Calu3 (cell line): Measurements from ENCODE around the gene CAMSAP3. TPM values are rescaled to one million over a fixed set of nuclear protein-coding genes. Genes with fewer than 3 reads are reported as not detected.

Experiments
- BruUV-seq: library from RNA; stranded (reverse); fragments of 400-500 nt; replicated peaks from 2 replicates; lab custom pipeline; 2021; lab: Mats Ljungman, UMichigan
- CTCF ChIA-PET: fragments of 300-600 bp; sonication (Branson Sonifier 250); formaldehyde crosslinking; loops from one replicate; lab custom pipeline; 2022; ENCODE audit warnings: antibody characterized with exemption; lab: Charles Lee
- DNase-seq: peaks from one replicate; pipeline ENCODE4 v3.0.0; 2022
- H3K27ac Mint-ChIP-seq: one replicate; pipeline ENCODE4 v1.8.0; 2022; ENCODE audit warnings: mixed read lengths; ENCODE audit not compliant: unreplicated experiment
- H3K27me3 Mint-ChIP-seq: one replicate; pipeline ENCODE4 v1.8.0; 2022; ENCODE audit warnings: mixed read lengths; ENCODE audit not compliant: unreplicated experiment
- H3K36me3 Mint-ChIP-seq: one replicate; pipeline ENCODE4 v1.8.0; 2022; ENCODE audit warnings: mild to moderate bottlenecking, moderate library complexity, mixed read lengths; ENCODE audit not compliant: insufficient read depth, unreplicated experiment
- H3K4me1 Mint-ChIP-seq: one replicate; pipeline ENCODE4 v1.8.0; 2022; ENCODE audit warnings: mild to moderate bottlenecking, low read depth, mixed read lengths; ENCODE audit not compliant: unreplicated experiment
- H3K4me3 Mint-ChIP-seq: one replicate; pipeline ENCODE4 v1.8.0; 2022; ENCODE audit warnings: mild to moderate bottlenecking, low read depth, moderate library complexity, mixed read lengths; ENCODE audit not compliant: unreplicated experiment
- H3K9me3 Mint-ChIP-seq: one replicate; pipeline ENCODE4 v1.8.0; 2022; ENCODE audit warnings: low read depth, mixed read lengths; ENCODE audit not compliant: unreplicated experiment
- CTCF ChIP-seq: fragments of 200-600 bp; IDR thresholded peaks from one replicate; pipeline ENCODE4 v1.8.0; 2022; ENCODE audit warnings: antibody characterized with exemption; ENCODE audit not compliant: unreplicated experiment
- intact Hi-C: fragments of 100-400 bp; cut with micrococcal nuclease; formaldehyde crosslinking; loops from one replicate; pipeline ENCODE4 v1.10.0; 2022; ENCODE audit not compliant: unreplicated experiment
- total RNA-seq: library from RNA; stranded (reverse); gene quantifications from 2 replicates; pipeline ENCODE4 v1.2.3, GENCODE V29; 2022

CAMSAP3 gene
- total RNA-seq, 1 experiment from 2014 or later = 26.0 TPM

- no peaks in the 10 kb centered on the region for H3K27me3 Mint-ChIP-seq
- H3K36me3 Mint-ChIP-seq = peaks cover 15% of the 10 kb centered on the region
- CTCF ChIA-PET = interaction anchor here (1.5 kb wide), 1 partner anchor 14 kb away, joined by 3 read pairs; no protein-coding TSS in a partner anchor
Measured at GRCh38 chr19:7554565-7554964, 41.1 kb upstream of the CAMSAP3 start.

GRCh38 chr19:7554990-7555864 is 40.4 kb upstream of the CAMSAP3 start:
- CTCF ChIA-PET = interaction anchor here (1.5 kb wide), 1 partner anchor 13 kb away, joined by 3 read pairs; no protein-coding TSS in a partner anchor
- Mint-ChIP-seq H3K27ac (no peak overlapping the region), H3K4me3 (no peak overlapping the region), H3K27me3 (no peaks in the 10 kb centered on the region), H3K36me3 (peaks cover 11% of the 10 kb centered on the region), H3K4me1 (no peaks in the 10 kb centered on the region), H3K9me3 (no peaks in the 10 kb centered on the region)
- intact Hi-C loops = no loop called here
- no peak for DNase-seq
- TF ChIP-seq CTCF = no peak
- BruUV-seq = no TSS peak

More at GRCh38 chr19:7554565-7554964, 41.1 kb upstream of the CAMSAP3 start:
- no TSS peak for BruUV-seq
- H3K4me1 Mint-ChIP-seq = no peaks in the 10 kb centered on the region
- H3K27ac Mint-ChIP-seq = no peak overlapping the region
- TF ChIP-seq CTCF = no peak
- intact Hi-C loops = no loop called here
- H3K4me3 Mint-ChIP-seq = no peak overlapping the region
- no peaks in the 10 kb centered on the region for H3K9me3 Mint-ChIP-seq
- no peak for DNase-seq

- no peaks in the 10 kb centered on the region for H3K27me3 Mint-ChIP-seq
- intact Hi-C loops = no loop called here
- BruUV-seq = no TSS peak
- CTCF ChIA-PET = no interaction called here
- no peak overlapping the region for H3K27ac Mint-ChIP-seq
- no peaks in the 10 kb centered on the region for H3K4me1 Mint-ChIP-seq
- peaks cover 15% of the 10 kb centered on the region for H3K36me3 Mint-ChIP-seq
- H3K9me3 Mint-ChIP-seq = no peaks in the 10 kb centered on the region
- no peak for TF ChIP-seq CTCF
- DNase-seq = no peak
- H3K4me3 Mint-ChIP-seq = no peak overlapping the region
Measured at GRCh38 chr19:7556696-7557315, 38.9 kb upstream of the CAMSAP3 start.

GRCh38 chr19:7558667-7559066 is 37.0 kb upstream of the CAMSAP3 start:
- no peak overlapping the region for H3K27ac Mint-ChIP-seq
- H3K4me3 Mint-ChIP-seq = no peak overlapping the region
- BruUV-seq = no TSS peak
- no peaks in the 10 kb centered on the region for H3K4me1 Mint-ChIP-seq
- CTCF ChIA-PET = no interaction called here
- H3K9me3 Mint-ChIP-seq = no peaks in the 10 kb centered on the region
- DNase-seq = no peak
- H3K27me3 Mint-ChIP-seq = no peaks in the 10 kb centered on the region
- intact Hi-C loops = no loop called here
- no peak for TF ChIP-seq CTCF
- H3K36me3 Mint-ChIP-seq = peaks cover 16% of the 10 kb centered on the region
